H9 (cell line): ENCODE results near the gene NCKAP5. TPM values are rescaled to one million over a fixed set of nuclear protein-coding genes. Genes with fewer than 3 reads are reported as not detected.

Source experiments
- DNase-seq: peaks from one replicate; pipeline ENCODE4 v3.0.0-alpha.2; 2017
- H2AFZ ChIP-seq: one replicate; pipeline ENCODE4 v1.6.1; 2013; ENCODE audit warnings: mild to moderate bottlenecking, low read length, control low read depth, moderate library complexity
- H2AK5ac ChIP-seq: 2 replicates; pipeline ENCODE4 v1.6.1; 2013; ENCODE audit warnings: low read length, control low read depth, mixed read lengths; ENCODE audit not compliant: insufficient read length
- H2BK120ac ChIP-seq: one replicate; pipeline ENCODE4 v1.6.1; 2013; ENCODE audit warnings: low read depth, mild to moderate bottlenecking, low read length, control low read depth, inconsistent platforms; ENCODE audit not compliant: poor library complexity, severe bottlenecking
- H2BK12ac ChIP-seq: 2 replicates; pipeline ENCODE4 v1.6.1; 2013; ENCODE audit warnings: low read length, control low read depth, mixed read lengths, low read depth; ENCODE audit not compliant: insufficient read length
- H2BK15ac ChIP-seq: 2 replicates; pipeline ENCODE4 v1.6.1; 2013; ENCODE audit warnings: low read depth, low read length, control low read depth
- H2BK20ac ChIP-seq: one replicate; pipeline ENCODE4 v1.6.1; 2013; ENCODE audit warnings: low read depth, mild to moderate bottlenecking, low read length, control low read depth, inconsistent platforms; ENCODE audit not compliant: poor library complexity, severe bottlenecking
- H2BK5ac ChIP-seq: 2 replicates; pipeline ENCODE4 v1.6.1; 2013; ENCODE audit warnings: low read length, control low read depth, mixed read lengths; ENCODE audit not compliant: insufficient read length
- H3K14ac ChIP-seq: 2 replicates; pipeline ENCODE4 v1.6.1; 2013; ENCODE audit warnings: low read length, control low read depth; ENCODE audit not compliant: insufficient read depth
- H3K18ac ChIP-seq: 2 replicates; pipeline ENCODE4 v1.6.1; 2013; ENCODE audit warnings: low read depth, mild to moderate bottlenecking, mixed read lengths, low read length, control low read depth; ENCODE audit not compliant: insufficient read length
- H3K23ac ChIP-seq: 2 replicates; pipeline ENCODE4 v1.6.1; 2013; ENCODE audit warnings: low read length, control low read depth, mixed read lengths, low read depth; ENCODE audit not compliant: insufficient read length
- H3K23me2 ChIP-seq: 2 replicates; pipeline ENCODE4 v1.6.1; 2013; ENCODE audit warnings: low read depth, mild to moderate bottlenecking, mixed read lengths, low read length, control low read depth; ENCODE audit not compliant: insufficient read length, poor library complexity, severe bottlenecking
- H3K27ac ChIP-seq: 2 replicates; pipeline ENCODE4 v1.5.1; 2013; ENCODE audit warnings: low read length, control low read depth, mixed read lengths, low read depth; ENCODE audit not compliant: insufficient read length
- H3K27me3 ChIP-seq: 2 replicates; pipeline ENCODE4 v1.6.1; 2013; ENCODE audit warnings: low read length, control low read depth, inconsistent platforms; ENCODE audit not compliant: insufficient read depth
- H3K4ac ChIP-seq: 2 replicates; pipeline ENCODE4 v1.6.1; 2013; ENCODE audit warnings: low read depth, mild to moderate bottlenecking, control low read depth, inconsistent platforms, low read length, moderate library complexity
- H3K4me1 ChIP-seq: 2 replicates; pipeline ENCODE4 v1.6.1; 2013; ENCODE audit warnings: low read length, control low read depth, inconsistent platforms; ENCODE audit not compliant: insufficient read depth
- H3K4me2 ChIP-seq: 2 replicates; pipeline ENCODE4 v1.6.1; 2013; ENCODE audit warnings: low read length, control low read depth, mixed read lengths; ENCODE audit not compliant: insufficient read length, insufficient read depth
- H3K56ac ChIP-seq: 2 replicates; pipeline ENCODE4 v1.6.1; 2013; ENCODE audit warnings: low read depth, mild to moderate bottlenecking, mixed read lengths, low read length, control low read depth; ENCODE audit not compliant: insufficient read length
- H3K79me1 ChIP-seq: 2 replicates; pipeline ENCODE4 v1.6.1; 2013; ENCODE audit warnings: low read depth, mild to moderate bottlenecking, moderate library complexity, low read length, control low read depth, inconsistent platforms; ENCODE audit not compliant: insufficient read depth, poor library complexity, severe bottlenecking
- H3K79me2 ChIP-seq: 2 replicates; pipeline ENCODE4 v1.6.1; 2013; ENCODE audit warnings: low read length, control low read depth, inconsistent platforms; ENCODE audit not compliant: insufficient read depth
- H3K9ac ChIP-seq: 2 replicates; pipeline ENCODE4 v1.6.1; 2013; ENCODE audit warnings: low read length, control low read depth, mixed read lengths; ENCODE audit not compliant: insufficient read length; ENCODE audit errors: extremely low read depth
- H3K9me3 ChIP-seq: one replicate; pipeline ENCODE4 v1.6.1; 2013; ENCODE audit warnings: low read depth, low read length, inconsistent platforms; ENCODE audit not compliant: control insufficient read depth
- H3T11ph ChIP-seq: one replicate; pipeline ENCODE4 v1.6.1; 2013; ENCODE audit warnings: mild to moderate bottlenecking, low read length, control low read depth, inconsistent platforms
- H4K20me1 ChIP-seq: one replicate; pipeline ENCODE4 v1.6.1; 2013; ENCODE audit not compliant: control insufficient read depth, insufficient read length, insufficient read depth
- H4K5ac ChIP-seq: 2 replicates; pipeline ENCODE4 v1.6.1; 2013; ENCODE audit warnings: low read depth, mild to moderate bottlenecking, mixed read lengths, low read length, control low read depth; ENCODE audit not compliant: insufficient read length
- H4K8ac ChIP-seq: replicated peaks from 2 replicates; pipeline ENCODE4 v1.6.1; 2013; ENCODE audit warnings: low read length, control low read depth, mixed read lengths, low read depth; ENCODE audit not compliant: insufficient read length
- H4K91ac ChIP-seq: 2 replicates; pipeline ENCODE4 v1.6.1; 2013; ENCODE audit warnings: low read depth, mild to moderate bottlenecking, moderate library complexity, mixed read lengths, low read length, control low read depth; ENCODE audit not compliant: insufficient read length
- H3K27ac Mint-ChIP-seq, 3 experiments: 2 replicates in 2 of 3; 3 replicates in 1 of 3; pipeline ENCODE4 v1.8.0; 2020 to 2021; ENCODE audit warnings: mixed read lengths in 3 of 3, mild to moderate bottlenecking in 1 of 3, moderate library complexity in 1 of 3
- H3K27me3 Mint-ChIP-seq: 2 replicates; pipeline ENCODE4 v1.8.0; 2021; ENCODE audit warnings: low read depth, mild to moderate bottlenecking, moderate library complexity, mixed read lengths
- H3K36me3 Mint-ChIP-seq, 3 experiments: 2 replicates in 2 of 3; 3 replicates in 1 of 3; pipeline ENCODE4 v1.8.0; 2020 to 2021; ENCODE audit warnings: low read depth in 3 of 3, mixed read lengths in 3 of 3; ENCODE audit not compliant: insufficient read depth in 1 of 3
- H3K4me1 Mint-ChIP-seq, 2 experiments: 2 replicates each; pipeline ENCODE4 v1.8.0; 2020; ENCODE audit warnings: mixed read lengths in 2 of 2
- H3K4me3 Mint-ChIP-seq, 2 experiments: 2 replicates in 1 of 2; 3 replicates in 1 of 2; pipeline ENCODE4 v1.8.0; 2020 to 2021; ENCODE audit warnings: mild to moderate bottlenecking in 2 of 2, mixed read lengths in 2 of 2, moderate library complexity in 1 of 2
- H3K9me3 Mint-ChIP-seq, 2 experiments: 2 replicates in 1 of 2; 3 replicates in 1 of 2; pipeline ENCODE4 v1.8.0; 2020; ENCODE audit warnings: mild to moderate bottlenecking in 2 of 2, mixed read lengths in 2 of 2, moderate library complexity in 1 of 2
- CTCF ChIP-seq: fragments of 200-600 bp; sonication (generic); conservative IDR thresholded peaks from 3 replicates; pipeline ENCODE4 v1.8.0; 2021; ENCODE audit warnings: antibody characterized with exemption, mild to moderate bottlenecking
- WGBS: extraction: QIAGEN DNeasy Blood & Tissue Kit; methylation state at CpG from one replicate; pipeline ENCODE4 v1.1.7; 2013; ENCODE audit warnings: missing lambda C conversion rate, low lambda C conversion rate, mixed read lengths; ENCODE audit not compliant: insufficient read length; ENCODE audit errors: extremely low coverage; 5-methylcytosine and 5-hydroxymethylcytosine counted together
- total RNA-seq: library from RNA; stranded (reverse); gene quantifications from 2 replicates; pipeline ENCODE4 v1.2.1, GENCODE V29; 2021

Gene NCKAP5
- total RNA-seq, 1 experiment from 2014 or later, result 0.26 TPM

- no peak overlapping the region for H3K4ac ChIP-seq
- H3K27ac Mint-ChIP-seq, result no peak overlapping the region
- no peak overlapping the region for H2BK120ac ChIP-seq
- no peak overlapping the region for H3T11ph ChIP-seq
- no peak overlapping the region for H3K14ac ChIP-seq
- H3K27me3 Mint-ChIP-seq, result no peaks in the 10 kb centered on the region; the same call in 1 of the 2 replicates
- H2AFZ ChIP-seq, result no peak overlapping the region
- H3K4me2 ChIP-seq, result no peak overlapping the region
- no peak overlapping the region for H2AK5ac ChIP-seq
- no peak overlapping the region for H4K8ac ChIP-seq
- no peaks in the 10 kb centered on the region for H3K36me3 Mint-ChIP-seq
- H3K23me2 ChIP-seq, result no peaks in the 10 kb centered on the region
- H3K4me1 ChIP-seq, result peaks cover 8% of the 10 kb centered on the region; the same call in 1 of the 2 replicates
- DNase-seq, result no peak
- H4K20me1 ChIP-seq, result no peaks in the 10 kb centered on the region
- H3K56ac ChIP-seq, result no peak overlapping the region
- H4K91ac ChIP-seq, result no peak overlapping the region
- H3K79me2 ChIP-seq, result no peaks in the 10 kb centered on the region
- no peak overlapping the region for H2BK12ac ChIP-seq
- H3K23ac ChIP-seq, result no peak overlapping the region
- TF ChIP-seq CTCF, result no peak
- no peak overlapping the region for H2BK5ac ChIP-seq
- no peaks in the 10 kb centered on the region for H3K79me1 ChIP-seq
- H2BK20ac ChIP-seq, result no peak overlapping the region
- no peaks in the 10 kb centered on the region; a peak in 1 of 5 replicates for H3K9me3 Mint-ChIP-seq
- H3K18ac ChIP-seq, result no peak overlapping the region
- H3K4me3 Mint-ChIP-seq, result no peak overlapping the region
- no CpG with 5 or more reads among the region's 6 CpGs for WGBS
- H3K9me3 ChIP-seq, result no peaks in the 10 kb centered on the region
- H3K27me3 ChIP-seq, result no peaks in the 10 kb centered on the region
- peaks cover 44 to 54% of the 10 kb centered on the region in 2 experiments for H3K4me1 Mint-ChIP-seq
- H2BK15ac ChIP-seq, result no peak overlapping the region
- no peak overlapping the region for H3K9ac ChIP-seq
- H3K27ac ChIP-seq, result no peak overlapping the region
- no peak overlapping the region for H4K5ac ChIP-seq
These were observed 147.5 kb downstream of the NCKAP5 start for GRCh38 chr2:133420788-133421187.
